C4-2B (cell line): ENCODE data around the gene SARDH.

ENCODE experiments used
- ZFX ChIP-seq: fragments of 450-650 bp; IDR thresholded peaks from 2 replicates; pipeline ENCODE4 v1.6.1; 2017
- TF ChIP-seq, protein P1 (sequence below): fragments of 450-650 bp; conservative IDR thresholded peaks from 2 replicates; pipeline ENCODE4 v1.5.1; 2017; ENCODE audit warnings: mild to moderate bottlenecking

DNA sequence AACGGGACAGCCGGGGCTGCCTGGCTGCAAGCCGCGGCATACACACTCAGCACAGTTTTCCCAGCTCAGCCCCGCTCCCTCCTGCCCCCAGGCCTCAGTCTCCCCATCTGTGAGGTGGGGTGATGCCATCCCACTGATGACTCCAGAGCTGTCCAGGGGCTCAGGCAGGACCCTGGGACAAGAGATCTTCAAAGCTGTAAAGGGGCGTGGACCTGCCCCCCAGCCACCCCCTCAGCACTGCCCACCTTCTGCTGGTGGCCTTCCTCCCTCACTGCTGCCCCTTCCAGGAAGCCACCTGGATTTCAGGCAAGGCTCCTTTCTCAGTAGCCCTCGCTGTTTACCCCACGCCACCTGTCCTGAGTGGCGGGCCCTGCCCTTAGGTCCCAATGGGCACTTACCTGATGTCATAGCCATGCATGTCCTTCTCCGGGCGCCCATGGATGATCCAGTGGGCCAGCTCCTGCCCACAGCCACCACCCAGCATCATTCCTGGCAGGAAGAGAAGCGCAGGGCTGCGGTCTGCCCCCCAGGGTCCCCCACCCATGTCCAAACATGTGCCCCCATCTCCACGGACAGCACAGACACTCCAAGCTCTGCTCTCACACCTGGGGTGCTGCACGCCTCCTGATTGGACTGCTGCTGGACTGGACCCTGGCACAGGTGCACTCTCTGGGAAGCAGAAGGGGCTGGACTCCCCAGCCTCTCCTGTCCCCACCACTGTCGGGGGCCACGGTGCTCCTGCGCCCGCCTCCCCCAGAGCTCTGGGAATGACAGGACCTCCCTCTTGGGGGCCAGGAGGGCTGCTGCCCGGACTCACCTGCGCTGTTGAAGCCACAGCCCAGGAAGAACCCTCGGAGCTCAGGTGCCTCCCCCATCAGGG is 25.7 kb downstream of the SARDH start:
- TF ChIP-seq, protein P1, sequence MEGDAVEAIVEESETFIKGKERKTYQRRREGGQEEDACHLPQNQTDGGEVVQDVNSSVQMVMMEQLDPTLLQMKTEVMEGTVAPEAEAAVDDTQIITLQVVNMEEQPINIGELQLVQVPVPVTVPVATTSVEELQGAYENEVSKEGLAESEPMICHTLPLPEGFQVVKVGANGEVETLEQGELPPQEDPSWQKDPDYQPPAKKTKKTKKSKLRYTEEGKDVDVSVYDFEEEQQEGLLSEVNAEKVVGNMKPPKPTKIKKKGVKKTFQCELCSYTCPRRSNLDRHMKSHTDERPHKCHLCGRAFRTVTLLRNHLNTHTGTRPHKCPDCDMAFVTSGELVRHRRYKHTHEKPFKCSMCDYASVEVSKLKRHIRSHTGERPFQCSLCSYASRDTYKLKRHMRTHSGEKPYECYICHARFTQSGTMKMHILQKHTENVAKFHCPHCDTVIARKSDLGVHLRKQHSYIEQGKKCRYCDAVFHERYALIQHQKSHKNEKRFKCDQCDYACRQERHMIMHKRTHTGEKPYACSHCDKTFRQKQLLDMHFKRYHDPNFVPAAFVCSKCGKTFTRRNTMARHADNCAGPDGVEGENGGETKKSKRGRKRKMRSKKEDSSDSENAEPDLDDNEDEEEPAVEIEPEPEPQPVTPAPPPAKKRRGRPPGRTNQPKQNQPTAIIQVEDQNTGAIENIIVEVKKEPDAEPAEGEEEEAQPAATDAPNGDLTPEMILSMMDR, result no peak
- no peak for TF ChIP-seq ZFX
